OCI-LY7 (cell line): ENCODE results near the gene DYNC1I1. TPM values are rescaled to one million over a fixed set of nuclear protein-coding genes. Genes with fewer than 3 reads are reported as not detected.

Source experiments
- BruUV-seq: library from RNA; stranded (reverse); fragments of 400-500 nt; replicated peaks from 2 replicates; lab custom pipeline; 2021; lab: Mats Ljungman, UMichigan
- CTCF ChIA-PET: fragments of 300-600 bp; sonication (Branson Sonifier 250); formaldehyde crosslinking; loops from one replicate; lab custom pipeline; 2022; ENCODE audit warnings: antibody characterized with exemption; ENCODE audit not compliant: unreplicated experiment; lab: Charles Lee
- POLR2A ChIA-PET: fragments of 300-600 bp; sonication (Branson Sonifier 250); formaldehyde crosslinking; loops from one replicate; lab custom pipeline; 2022; ENCODE audit warnings: antibody characterized with exemption; lab: Charles Lee
- DNase-seq: peaks from one replicate; pipeline ENCODE4 v3.0.0-alpha.2; 2015; ENCODE audit warnings: low spot score
- H2AFZ ChIP-seq: fragments of 200-600 bp; sonication (generic), shearing (Covaris generic); 2 replicates; pipeline ENCODE4 v1.6.1; 2014; ENCODE audit warnings: mild to moderate bottlenecking, antibody characterized with exemption, low read length, moderate library complexity
- H3K27ac ChIP-seq: fragments of 200-600 bp; sonication (generic); 2 replicates; pipeline ENCODE4 v1.5.1; 2014; ENCODE audit warnings: mixed run types, low read depth, mild to moderate bottlenecking, moderate library complexity, low read length, inconsistent platforms; ENCODE audit not compliant: poor library complexity, severe bottlenecking
- H3K36me3 ChIP-seq: fragments of 200-600 bp; sonication (generic); 2 replicates; pipeline ENCODE4 v1.6.1; 2014; ENCODE audit warnings: mild to moderate bottlenecking, antibody characterized with exemption, low read length, moderate library complexity, mixed read lengths; ENCODE audit not compliant: insufficient read depth
- H3K4me1 ChIP-seq: fragments of 200-600 bp; sonication (generic); 2 replicates; pipeline ENCODE4 v1.5.1; 2014; ENCODE audit warnings: mild to moderate bottlenecking, low read length; ENCODE audit not compliant: insufficient read depth, poor library complexity, severe bottlenecking
- H3K4me2 ChIP-seq: fragments of 200-600 bp; sonication (generic); 2 replicates; pipeline ENCODE4 v1.6.1; 2014; ENCODE audit warnings: mild to moderate bottlenecking, low read length
- H3K4me3 ChIP-seq: fragments of 200-600 bp; sonication (generic); 2 replicates; pipeline ENCODE4 v1.5.1; 2014; ENCODE audit warnings: mild to moderate bottlenecking, low read depth, low read length; ENCODE audit not compliant: poor library complexity, severe bottlenecking
- H3K79me2 ChIP-seq: fragments of 200-600 bp; sonication (generic); 2 replicates; pipeline ENCODE4 v1.6.1; 2016; ENCODE audit warnings: low read depth, mild to moderate bottlenecking, low read length, moderate library complexity, mixed read lengths; ENCODE audit not compliant: insufficient read depth
- H3K9me2 ChIP-seq: fragments of 200-600 bp; sonication (generic); 2 replicates; pipeline ENCODE4 v1.6.1; 2016; ENCODE audit warnings: mild to moderate bottlenecking, low read length, mixed read lengths; ENCODE audit not compliant: insufficient read depth
- H3K9me3 ChIP-seq: fragments of 200-600 bp; sonication (generic); 2 replicates; pipeline ENCODE4 v1.6.1; 2014; ENCODE audit warnings: mild to moderate bottlenecking, mixed run types, low read length, mixed read lengths
- H4K20me1 ChIP-seq: fragments of 200-600 bp; sonication (generic); 2 replicates; pipeline ENCODE4 v1.6.1; 2014; ENCODE audit warnings: mild to moderate bottlenecking, antibody characterized with exemption, low read length, moderate library complexity, mixed read lengths; ENCODE audit not compliant: insufficient read depth
- CTCF ChIP-seq: fragments of 200-600 bp; sonication (generic); conservative IDR thresholded peaks from 2 replicates; pipeline ENCODE4 v1.5.1; 2014; ENCODE audit warnings: mild to moderate bottlenecking, antibody characterized with exemption, low read length, moderate library complexity, mixed read lengths
- EZH2phosphoT487 ChIP-seq: fragments of 200-600 bp; sonication (generic); IDR thresholded peaks from 2 replicates; pipeline ENCODE4 v1.6.1; 2018; ENCODE audit warnings: low read depth, borderline replicate concordance, mild to moderate bottlenecking, mixed run types, antibody characterized with exemption, low read length, moderate library complexity, mixed read lengths
- intact Hi-C: fragments of 100-400 bp; cut with micrococcal nuclease; formaldehyde crosslinking; loops from one replicate; pipeline ENCODE4 v1.10.0; 2022; ENCODE audit not compliant: unreplicated experiment
- total RNA-seq, 2 experiments: library from RNA; depleted of rRNA in 1 of 2; stranded (reverse); fragments of >200 nt in 1 of 2; shearing (Covaris generic) in 1 of 2; gene quantifications; 2 replicates each; pipeline ENCODE4 v1.2.3, GENCODE V29; 2014 to 2022

DYNC1I1 gene
- total RNA-seq, 2 experiments from 2014 or later: not detected

GRCh38 chr7:96080027-96080426 is 307.7 kb downstream of the DYNC1I1 start:
- no peak overlapping the region for H2AFZ ChIP-seq
- no peaks in the 10 kb centered on the region for H3K36me3 ChIP-seq
- H4K20me1 ChIP-seq: no peaks in the 10 kb centered on the region
- H3K27ac ChIP-seq: no peak overlapping the region
- H3K79me2 ChIP-seq: no peaks in the 10 kb centered on the region
- DNase-seq: no peak
- no peak overlapping the region for H3K4me2 ChIP-seq
- TF ChIP-seq EZH2phosphoT487: no peak
- no peak for TF ChIP-seq CTCF
- no peaks in the 10 kb centered on the region for H3K9me2 ChIP-seq
- H3K4me1 ChIP-seq: no peaks in the 10 kb centered on the region
- no peaks in the 10 kb centered on the region for H3K9me3 ChIP-seq
- intact Hi-C loops: no loop called here
- ChIA-PET POLR2A (interaction anchor here (0.6 kb wide), 1 partner anchor 153 kb away, joined by 4 read pairs; no protein-coding TSS in a partner anchor), CTCF (no interaction called here)
- no TSS peak for BruUV-seq
- H3K4me3 ChIP-seq: no peak overlapping the region

- H2AFZ ChIP-seq: no peak overlapping the region
- ChIA-PET POLR2A (interaction anchor here (0.8 kb wide), 1 partner anchor 26 kb away, joined by 3 read pairs; no protein-coding TSS in a partner anchor), CTCF (no interaction called here)
- DNase-seq: no peak
- H3K4me2 ChIP-seq: no peak overlapping the region
- no peaks in the 10 kb centered on the region for H3K4me1 ChIP-seq
- no peaks in the 10 kb centered on the region for H3K79me2 ChIP-seq
- no peak overlapping the region for H3K4me3 ChIP-seq
- H3K9me3 ChIP-seq: no peaks in the 10 kb centered on the region
- H3K9me2 ChIP-seq: no peaks in the 10 kb centered on the region
- TF ChIP-seq CTCF: no peak
- no peak for TF ChIP-seq EZH2phosphoT487
- no peaks in the 10 kb centered on the region for H4K20me1 ChIP-seq
- no TSS peak for BruUV-seq
- H3K36me3 ChIP-seq: no peaks in the 10 kb centered on the region
- H3K27ac ChIP-seq: no peak overlapping the region
- intact Hi-C loops: no loop called here
Observed at GRCh38 chr7:96084881-96085553, 312.7 kb downstream of the DYNC1I1 start.

GRCh38 chr7:96085953-96086352 is 313.6 kb downstream of the DYNC1I1 start:
- no peak for TF ChIP-seq CTCF
- no peak for TF ChIP-seq EZH2phosphoT487
- no peak overlapping the region for H3K4me2 ChIP-seq
- CTCF ChIA-PET: no interaction called here

More at GRCh38 chr7:96085953-96086352, 313.6 kb downstream of the DYNC1I1 start:
- no peaks in the 10 kb centered on the region for H4K20me1 ChIP-seq
- DNase-seq: no peak
- intact Hi-C loops: no loop called here
- BruUV-seq: no TSS peak
- no peaks in the 10 kb centered on the region for H3K4me1 ChIP-seq
- H3K4me3 ChIP-seq: no peak overlapping the region
- H3K9me3 ChIP-seq: no peaks in the 10 kb centered on the region
- no peaks in the 10 kb centered on the region for H3K79me2 ChIP-seq
- H3K27ac ChIP-seq: no peak overlapping the region
- H3K9me2 ChIP-seq: no peaks in the 10 kb centered on the region
- POLR2A ChIA-PET: interaction anchor here (0.8 kb wide), 1 partner anchor 27 kb away, joined by 3 read pairs; no protein-coding TSS in a partner anchor
- H3K36me3 ChIP-seq: no peaks in the 10 kb centered on the region
- no peak overlapping the region for H2AFZ ChIP-seq
